Parathyroid adenoma (tissue), 2 donors: ENCODE results near the gene PYDC1.

ENCODE experiments used
- H2AFZ ChIP-seq: fragments of 300-600 bp; sonication (generic); one replicate; pipeline ENCODE4 v1.7.0; 2017; ENCODE audit warnings: antibody characterized with exemption, mild to moderate bottlenecking
- H3K27ac ChIP-seq: fragments of 300-600 bp; sonication (generic); one replicate; pipeline ENCODE4 v1.7.0; 2017
- H3K27me3 ChIP-seq: fragments of 300-600 bp; sonication (generic); one replicate; pipeline ENCODE4 v1.7.0; 2017; ENCODE audit warnings: low read length; ENCODE audit not compliant: control insufficient read depth, insufficient read depth
- H3K36me3 ChIP-seq: fragments of 300-600 bp; sonication (generic); one replicate; pipeline ENCODE4 v1.7.0; 2017; ENCODE audit warnings: low read length; ENCODE audit not compliant: control insufficient read depth, insufficient read depth
- H3K4me1 ChIP-seq: fragments of 300-600 bp; sonication (generic); one replicate; pipeline ENCODE4 v1.7.0; 2017; ENCODE audit warnings: control low read depth
- H3K4me2 ChIP-seq: fragments of 300-600 bp; sonication (generic); one replicate; pipeline ENCODE4 v1.7.0; 2017; ENCODE audit warnings: low read length
- H3K4me3 ChIP-seq: fragments of 300-600 bp; sonication (generic); one replicate; pipeline ENCODE4 v1.7.0; 2017; ENCODE audit warnings: low read depth, low read length
- H3K79me2 ChIP-seq: fragments of 300-600 bp; sonication (generic); one replicate; pipeline ENCODE4 v1.7.0; 2017; ENCODE audit warnings: control low read depth
- H3K9ac ChIP-seq: fragments of 300-600 bp; sonication (generic); one replicate; pipeline ENCODE4 v1.7.0; 2017; ENCODE audit warnings: mild to moderate bottlenecking
- H3K9me3 ChIP-seq: fragments of 300-600 bp; sonication (generic); one replicate; pipeline ENCODE4 v1.7.0; 2017; ENCODE audit warnings: low read length; ENCODE audit not compliant: control insufficient read depth
- TF ChIP-seq, protein P1 (sequence below): fragments of 300-600 bp; sonication (generic); IDR thresholded peaks from one replicate; pipeline ENCODE4 v1.7.0; 2017; ENCODE audit warnings: antibody characterized with exemption, mild to moderate bottlenecking
- donor health status: primary hyperparathyroidism.

PYDC1 gene

DNA sequence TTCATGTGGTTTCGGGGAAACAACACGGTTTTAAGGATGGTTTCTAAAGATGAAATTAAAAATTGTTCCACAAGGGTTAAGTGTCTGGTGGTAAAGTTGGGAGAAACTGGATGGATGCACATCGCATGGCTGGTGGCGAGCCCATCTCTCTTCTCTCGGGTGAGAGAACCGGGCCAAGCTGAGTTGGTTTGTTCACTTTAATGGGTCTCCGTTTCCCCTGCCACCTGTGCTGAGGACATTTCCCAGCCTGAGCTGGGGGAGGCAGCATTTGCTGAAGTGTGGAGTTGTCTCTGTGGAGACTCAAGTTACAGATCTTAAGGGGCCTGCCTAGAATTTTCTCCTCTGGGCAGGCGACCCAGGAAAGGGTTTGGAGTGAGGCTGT, 29.1 kb downstream of the PYDC1 start:
- no peak overlapping the region for H3K4me2 ChIP-seq
- no peak overlapping the region for H3K4me3 ChIP-seq
- TF ChIP-seq, protein P1, sequence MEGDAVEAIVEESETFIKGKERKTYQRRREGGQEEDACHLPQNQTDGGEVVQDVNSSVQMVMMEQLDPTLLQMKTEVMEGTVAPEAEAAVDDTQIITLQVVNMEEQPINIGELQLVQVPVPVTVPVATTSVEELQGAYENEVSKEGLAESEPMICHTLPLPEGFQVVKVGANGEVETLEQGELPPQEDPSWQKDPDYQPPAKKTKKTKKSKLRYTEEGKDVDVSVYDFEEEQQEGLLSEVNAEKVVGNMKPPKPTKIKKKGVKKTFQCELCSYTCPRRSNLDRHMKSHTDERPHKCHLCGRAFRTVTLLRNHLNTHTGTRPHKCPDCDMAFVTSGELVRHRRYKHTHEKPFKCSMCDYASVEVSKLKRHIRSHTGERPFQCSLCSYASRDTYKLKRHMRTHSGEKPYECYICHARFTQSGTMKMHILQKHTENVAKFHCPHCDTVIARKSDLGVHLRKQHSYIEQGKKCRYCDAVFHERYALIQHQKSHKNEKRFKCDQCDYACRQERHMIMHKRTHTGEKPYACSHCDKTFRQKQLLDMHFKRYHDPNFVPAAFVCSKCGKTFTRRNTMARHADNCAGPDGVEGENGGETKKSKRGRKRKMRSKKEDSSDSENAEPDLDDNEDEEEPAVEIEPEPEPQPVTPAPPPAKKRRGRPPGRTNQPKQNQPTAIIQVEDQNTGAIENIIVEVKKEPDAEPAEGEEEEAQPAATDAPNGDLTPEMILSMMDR: no peak
- H3K27me3 ChIP-seq: no peaks in the 10 kb centered on the region
- no peaks in the 10 kb centered on the region for H3K36me3 ChIP-seq
- H3K9ac ChIP-seq: no peak overlapping the region
- no peaks in the 10 kb centered on the region for H3K4me1 ChIP-seq
- H2AFZ ChIP-seq: no peak overlapping the region
- H3K27ac ChIP-seq: no peak overlapping the region
- H3K9me3 ChIP-seq: no peaks in the 10 kb centered on the region
- peaks cover 4% of the 10 kb centered on the region for H3K79me2 ChIP-seq

DNA sequence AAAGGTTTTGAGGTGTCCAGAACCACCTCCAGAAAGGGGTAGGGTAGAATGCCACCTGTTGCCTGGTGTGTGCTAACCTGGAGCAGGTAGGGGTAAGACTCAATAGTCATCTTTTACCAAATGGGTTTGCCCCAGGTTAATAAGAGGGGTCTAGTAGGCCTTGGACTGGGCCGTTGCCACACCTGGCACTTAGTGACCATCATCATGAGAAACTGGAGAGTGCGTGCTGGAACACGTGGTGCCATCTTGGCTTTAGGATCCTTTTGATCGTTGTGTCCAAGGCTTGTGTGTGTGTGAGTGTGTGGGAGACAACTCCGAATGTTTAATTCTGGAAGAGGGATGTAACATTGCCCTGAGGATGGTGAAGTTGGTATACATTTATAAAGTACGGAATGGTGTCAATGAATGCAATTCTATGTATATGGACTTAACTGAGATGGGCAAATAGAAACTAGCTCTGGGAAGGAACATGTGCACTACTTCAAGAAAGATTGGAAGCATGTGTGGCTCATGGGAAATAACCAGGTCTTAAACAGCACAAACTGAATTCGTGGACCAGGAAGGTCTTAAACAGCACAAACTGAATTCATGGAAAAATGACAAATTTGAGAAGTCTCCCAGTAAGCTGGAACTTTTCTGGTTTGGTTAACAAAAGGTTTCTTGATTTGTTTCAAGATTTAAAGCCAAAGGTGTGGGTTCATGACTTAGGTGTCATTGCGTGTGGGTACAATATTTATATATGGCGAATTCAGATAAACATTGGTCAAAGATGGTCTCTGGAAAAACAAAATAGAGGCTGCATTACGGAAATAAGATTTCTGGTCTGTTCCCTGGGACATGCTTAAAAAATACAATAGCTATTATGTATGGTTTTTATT, 29.8 kb downstream of the PYDC1 start:
- Histone ChIP-seq H2AFZ (no peak overlapping the region), H3K27ac (no peak overlapping the region), H3K79me2 (peaks cover 10% of the 10 kb centered on the region), H3K9me3 (no peaks in the 10 kb centered on the region), H3K4me1 (peaks cover 4% of the 10 kb centered on the region), H3K4me2 (no peak overlapping the region), H3K36me3 (no peaks in the 10 kb centered on the region), H3K9ac (no peak overlapping the region), H3K27me3 (no peaks in the 10 kb centered on the region), H3K4me3 (no peak overlapping the region)
- TF ChIP-seq, protein P1: no peak

DNA sequence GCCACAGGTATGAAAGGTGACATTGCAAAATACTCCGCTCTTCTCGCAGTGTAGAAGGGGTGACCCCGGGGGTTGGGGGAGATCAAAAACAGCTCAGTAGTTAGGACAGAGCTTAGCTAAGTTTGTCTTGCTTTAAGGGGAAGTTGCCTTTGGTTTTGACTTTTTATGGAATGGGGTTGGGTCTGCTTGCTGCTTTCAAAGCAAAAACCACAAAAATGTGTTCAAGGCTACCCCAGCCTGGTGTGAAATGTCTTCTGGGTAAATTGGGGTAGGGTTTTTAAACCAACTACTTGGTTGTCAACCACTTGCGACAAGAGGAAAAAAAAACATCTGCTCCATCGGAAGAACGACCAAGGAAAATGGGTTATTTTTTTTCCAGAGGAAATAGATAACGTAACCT, 30.8 kb downstream of the PYDC1 start:
- H3K36me3 ChIP-seq: no peaks in the 10 kb centered on the region
- H3K9ac ChIP-seq: no peak overlapping the region
- no peaks in the 10 kb centered on the region for H3K9me3 ChIP-seq
- H3K4me2 ChIP-seq: no peak overlapping the region
- H3K79me2 ChIP-seq: peaks cover 18% of the 10 kb centered on the region
- H2AFZ ChIP-seq: no peak overlapping the region
- H3K4me3 ChIP-seq: no peak overlapping the region
- peaks cover 9% of the 10 kb centered on the region for H3K4me1 ChIP-seq
- TF ChIP-seq, protein P1: no peak
- no peaks in the 10 kb centered on the region for H3K27me3 ChIP-seq
- no peak overlapping the region for H3K27ac ChIP-seq

DNA sequence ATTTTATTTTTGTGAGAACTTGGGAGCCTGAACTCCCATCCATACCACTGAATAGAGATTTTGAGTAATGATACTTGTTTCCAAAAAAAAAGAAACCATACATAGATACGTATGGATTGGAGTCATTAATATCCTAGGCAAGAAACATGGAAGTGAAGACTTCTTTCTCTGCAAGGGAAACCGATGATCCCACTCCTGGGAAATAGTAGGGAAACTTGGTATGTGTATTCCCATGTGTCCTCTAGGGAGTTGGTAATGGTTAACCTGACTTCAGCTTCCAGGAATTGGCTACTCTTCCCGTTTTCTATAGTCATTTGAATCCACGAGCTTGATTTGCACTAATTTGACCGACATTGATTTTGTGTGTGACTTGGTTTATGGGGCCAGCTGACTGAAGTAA, 31.6 kb downstream of the PYDC1 start:
- Histone ChIP-seq H3K9me3 (no peaks in the 10 kb centered on the region), H3K4me3 (no peak overlapping the region), H3K27ac (no peak overlapping the region), H3K27me3 (no peaks in the 10 kb centered on the region), H3K4me1 (peaks cover 9% of the 10 kb centered on the region), H3K9ac (no peak overlapping the region), H3K36me3 (no peaks in the 10 kb centered on the region), H2AFZ (no peak overlapping the region), H3K4me2 (no peak overlapping the region), H3K79me2 (peaks cover 26% of the 10 kb centered on the region)
- TF ChIP-seq, protein P1: no peak

DNA sequence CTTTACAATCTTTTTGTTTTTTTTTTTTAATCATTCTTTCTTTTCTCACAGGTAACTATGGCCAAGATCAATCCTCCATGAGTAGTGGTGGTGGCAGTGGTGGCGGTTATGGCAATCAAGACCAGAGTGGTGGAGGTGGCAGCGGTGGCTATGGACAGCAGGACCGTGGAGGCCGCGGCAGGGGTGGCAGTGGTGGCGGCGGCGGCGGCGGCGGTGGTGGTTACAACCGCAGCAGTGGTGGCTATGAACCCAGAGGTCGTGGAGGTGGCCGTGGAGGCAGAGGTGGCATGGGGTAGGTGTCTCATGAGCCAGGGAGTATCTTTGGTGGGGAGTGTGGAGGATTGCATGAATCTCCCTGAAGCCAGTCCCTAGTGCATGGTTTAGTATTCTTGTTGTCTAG, 32.0 kb downstream of the PYDC1 start:
- no peaks in the 10 kb centered on the region for H3K36me3 ChIP-seq
- peaks cover 9% of the 10 kb centered on the region for H3K4me1 ChIP-seq
- H3K9ac ChIP-seq: no peak overlapping the region
- no peaks in the 10 kb centered on the region for H3K9me3 ChIP-seq
- H3K27ac ChIP-seq: no peak overlapping the region
- no peak overlapping the region for H3K4me3 ChIP-seq
- no peak overlapping the region for H2AFZ ChIP-seq
- H3K27me3 ChIP-seq: no peaks in the 10 kb centered on the region
- peaks cover 30% of the 10 kb centered on the region for H3K79me2 ChIP-seq
- H3K4me2 ChIP-seq: no peak overlapping the region
- TF ChIP-seq, protein P1: no peak
